HCT116 (cell line): ENCODE data around the gene ADAMTSL2. TPM values are rescaled to one million over a fixed set of nuclear protein-coding genes. Genes with fewer than 3 reads are reported as not detected.

Experiments used
- ATAC-seq: fragments of 200-7000 bp; cut with Tn5 transposase; 2 replicates; pipeline ENCODE4 v1.9.1; 2020; ENCODE audit warnings: mild to moderate bottlenecking, moderate library complexity
- BruUV-seq: library from RNA; stranded (reverse); fragments of 400-500 nt; replicated peaks from 2 replicates; lab custom pipeline; 2021; lab: Mats Ljungman, UMichigan
- CTCF ChIA-PET: fragments of 300-600 bp; sonication (Branson Sonifier 250); formaldehyde crosslinking; loops from one replicate; lab custom pipeline; 2021; ENCODE audit warnings: antibody characterized with exemption; lab: Charles Lee
- POLR2A ChIA-PET: fragments of 300-600, 350-600 bp; sonication (Branson Sonifier 250); formaldehyde crosslinking; loops from one replicate; lab custom pipeline; 2021; ENCODE audit warnings: antibody characterized with exemption; lab: Charles Lee
- RAD21 ChIA-PET, 2 experiments: fragments of 300-600 bp; sonication (Branson Sonifier 250); formaldehyde crosslinking; loops; one replicate each; lab custom pipeline; 2023; ENCODE audit warnings: low total read pairs in 2 of 2; ENCODE audit not compliant: uncharacterized antibody in 2 of 2, unreplicated experiment in 2 of 2, low non-redundant PET in 1 of 2; lab: Charles Lee
- DNase-seq: peaks from one replicate; pipeline ENCODE4 v3.0.0-alpha.2; 2010; ENCODE audit warnings: low read depth, low spot score
- H2AFZ ChIP-seq: fragments of 200-600 bp; shearing (Covaris generic), sonication (generic); 2 replicates; pipeline ENCODE4 v1.6.1; 2017; ENCODE audit warnings: low read depth, mixed run types, mixed read lengths, antibody characterized with exemption, low read length; ENCODE audit not compliant: poor library complexity, severe bottlenecking
- H3K27ac ChIP-seq: 2 replicates; pipeline ENCODE4 v1.5.1; 2012; ENCODE audit warnings: low read depth, low read length
- H3K27me3 ChIP-seq: fragments of 200-600 bp; sonication (generic); 2 replicates; pipeline ENCODE4 v1.6.1; 2016; ENCODE audit warnings: mixed run types, low read length, mixed read lengths; ENCODE audit not compliant: insufficient read depth
- H3K36me3 ChIP-seq, 2 experiments: fragments of 200-500 bp in 1 of 2; fragments of 200-600 bp in 1 of 2; sonication (Bioruptor generic) in 1 of 2; sonication (generic) in 1 of 2; 2 replicates each; pipeline versions ENCODE4 v1.5.1 to v1.6.1; 2014 to 2016; ENCODE audit warnings: low read length in 2 of 2, inconsistent platforms in 1 of 2, mixed read lengths in 1 of 2, mixed run types in 1 of 2; ENCODE audit not compliant: insufficient read depth in 2 of 2, control insufficient read depth in 1 of 2
- H3K4me1 ChIP-seq, 2 experiments: fragments of 200-600 bp in 1 of 2; sonication (generic) in 1 of 2; 2 replicates each; pipeline versions ENCODE4 v1.5.1 to v1.6.1; 2012 to 2017; ENCODE audit warnings: low read length in 2 of 2, inconsistent platforms in 1 of 2, mild to moderate bottlenecking in 1 of 2, mixed read lengths in 1 of 2, mixed run types in 1 of 2, moderate library complexity in 1 of 2; ENCODE audit not compliant: insufficient read depth in 2 of 2, control insufficient read depth in 1 of 2
- H3K4me2 ChIP-seq: fragments of 200-600 bp; sonication (generic); 2 replicates; pipeline ENCODE4 v1.6.1; 2017; ENCODE audit warnings: mixed run types, low read length, mixed read lengths
- H3K4me3 ChIP-seq, 2 experiments: fragments of 200-600 bp in 1 of 2; sonication (generic) in 1 of 2; replicated peaks in 1 of 2; 2 replicates each; pipeline ENCODE4 v1.5.1; 2011 to 2016; ENCODE audit warnings: low read length in 2 of 2, control low read depth in 1 of 2, low read depth in 1 of 2, mild to moderate bottlenecking in 1 of 2, mixed read lengths in 1 of 2, mixed run types in 1 of 2
- H3K79me2 ChIP-seq: fragments of 200-600 bp; sonication (generic); 2 replicates; pipeline ENCODE4 v1.6.1; 2017; ENCODE audit warnings: mild to moderate bottlenecking, mixed run types, low read length, moderate library complexity, mixed read lengths; ENCODE audit not compliant: insufficient read depth
- H3K9ac ChIP-seq: fragments of 200-600 bp; sonication (generic); 2 replicates; pipeline ENCODE4 v1.6.1; 2016; ENCODE audit warnings: low read length, mixed read lengths
- H3K9me2 ChIP-seq: fragments of 200-600 bp; sonication (generic), shearing (Covaris generic); 2 replicates; pipeline ENCODE4 v1.6.1; 2017; ENCODE audit warnings: mixed run types, mild to moderate bottlenecking, moderate library complexity; ENCODE audit not compliant: insufficient read depth
- H3K9me3 ChIP-seq, 2 experiments: fragments of 200-500 bp in 1 of 2; fragments of 200-600 bp in 1 of 2; sonication (Bioruptor generic) in 1 of 2; sonication (generic) in 1 of 2; 2 replicates each; pipeline ENCODE4 v1.6.1; 2014 to 2017; ENCODE audit warnings: low read length in 2 of 2, mixed read lengths in 2 of 2, inconsistent platforms in 1 of 2, low read depth in 1 of 2, mild to moderate bottlenecking in 1 of 2, mixed run types in 1 of 2, moderate library complexity in 1 of 2; ENCODE audit not compliant: control insufficient read depth in 1 of 2, insufficient read depth in 1 of 2
- H4K20me1 ChIP-seq: fragments of 200-600 bp; sonication (generic), shearing (Covaris generic); 2 replicates; pipeline ENCODE4 v1.6.1; 2017; ENCODE audit warnings: mixed run types, mild to moderate bottlenecking, moderate library complexity; ENCODE audit not compliant: insufficient read depth
- CBX3 ChIP-seq: IDR thresholded peaks from 2 replicates; pipeline ENCODE4 v1.6.1; 2012; ENCODE audit warnings: low read depth
- EGR1 ChIP-seq: IDR thresholded peaks from 2 replicates; pipeline ENCODE4 v1.6.1; 2012; ENCODE audit warnings: low read depth
- POLR2AphosphoS5 ChIP-seq: IDR thresholded peaks from 2 replicates; pipeline ENCODE4 v1.6.1; 2011; ENCODE audit warnings: mild to moderate bottlenecking, low read depth, low read length, moderate library complexity
- SP1 ChIP-seq: IDR thresholded peaks from 2 replicates; pipeline ENCODE4 v1.6.1; 2012; ENCODE audit warnings: low read depth
- intact Hi-C: fragments of 100-400 bp; cut with micrococcal nuclease; formaldehyde crosslinking; loops from 2 replicates; pipeline ENCODE4 v1.10.0; 2022
- total RNA-seq: library from RNA; stranded (reverse); gene quantifications from one replicate; pipeline ENCODE4 v1.2.1, GENCODE V29; 2021; ENCODE audit not compliant: unreplicated experiment
- TF ChIP-seq, protein P1 (sequence below): IDR thresholded peaks from 2 replicates; pipeline ENCODE4 v1.6.1; 2012

Gene ADAMTSL2
- total RNA-seq, 1 experiment from 2014 or later: not detected

DNA sequence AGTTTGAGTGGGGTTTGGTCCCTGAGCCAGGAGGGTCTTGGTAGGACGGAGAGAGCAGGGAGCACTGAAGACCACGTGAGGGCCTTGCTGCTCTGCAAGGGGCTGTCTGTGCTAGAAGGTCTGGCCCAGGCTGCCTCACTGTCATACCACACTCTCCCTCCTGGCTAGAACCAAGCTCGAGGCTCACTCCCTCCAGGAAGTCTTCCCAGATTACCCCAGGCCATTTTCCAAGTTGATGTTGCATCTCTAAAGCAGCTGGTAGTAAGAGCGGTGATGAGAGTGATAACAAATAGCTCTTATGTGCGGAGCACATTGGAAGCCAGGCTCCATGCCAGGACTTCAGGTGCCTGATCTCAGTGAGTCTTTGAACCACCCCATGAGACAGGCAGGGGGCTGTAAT lies 16.3 kb upstream of the ADAMTSL2 start:
- Histone ChIP-seq H3K79me2 (no peaks in the 10 kb centered on the region), H3K27me3 (no peaks in the 10 kb centered on the region), H4K20me1 (no peaks in the 10 kb centered on the region), H2AFZ (no peak overlapping the region), H3K9ac (no peak overlapping the region), H3K9me3 (no peaks in the 10 kb centered on the region), H3K4me1 (peaks cover 0 to 12% of the 10 kb centered on the region in 2 experiments; a peak in 2 of 4 replicates), H3K27ac (no peak overlapping the region), H3K4me2 (no peak overlapping the region), H3K9me2 (no peaks in the 10 kb centered on the region), H3K36me3 (no peaks in the 10 kb centered on the region), H3K4me3 (no peak overlapping the region)
- POLR2A ChIA-PET: no interaction called here
- ATAC-seq (no peak), DNase-seq (no peak)
- intact Hi-C loops: no loop called here
- no peak for TF ChIP-seq POLR2AphosphoS5
- RAD21 ChIA-PET: no interaction called here
- no TSS peak for BruUV-seq
- CTCF ChIA-PET: no interaction called here

DNA sequence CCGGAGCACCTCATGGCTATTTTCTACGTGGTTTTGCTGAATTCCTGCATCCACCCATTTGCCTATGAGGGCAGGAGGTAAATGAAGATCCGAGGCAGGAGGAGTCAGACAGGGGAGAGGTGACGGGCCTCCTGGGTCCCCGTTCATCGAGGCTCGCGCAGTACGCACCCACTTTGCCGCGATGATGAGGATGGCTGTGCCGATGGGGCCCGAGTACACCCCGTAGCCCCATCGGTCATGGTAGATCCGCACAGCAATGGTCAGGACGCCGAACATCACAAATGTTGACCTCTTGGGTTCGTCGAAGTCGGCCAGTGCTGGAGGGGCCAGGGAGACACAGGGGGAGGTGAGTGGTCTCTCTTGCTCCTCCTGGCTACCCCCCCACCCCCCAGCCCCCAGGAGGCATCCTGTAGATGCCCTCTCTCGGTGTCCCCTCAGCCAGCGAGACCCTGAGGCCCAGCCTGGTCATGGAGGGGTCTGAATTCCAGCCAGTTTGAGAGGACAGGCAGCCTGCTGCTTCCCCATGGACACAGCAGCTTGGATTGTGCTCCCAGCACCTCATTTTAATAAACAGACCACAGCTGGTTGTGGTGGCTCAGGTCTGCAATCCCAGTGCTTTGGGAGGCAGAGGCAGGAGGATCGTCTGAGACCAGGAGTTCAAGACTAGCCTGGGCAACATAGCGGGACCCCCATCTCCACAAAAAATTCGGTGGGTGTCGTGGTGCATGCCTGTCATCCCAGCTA lies 15.6 kb upstream of the ADAMTSL2 start:
- no peaks in the 10 kb centered on the region for H3K79me2 ChIP-seq
- TF ChIP-seq EGR1: no peak
- no peak for TF ChIP-seq CBX3
- no peak for TF ChIP-seq SP1
- TF ChIP-seq, protein P1, sequence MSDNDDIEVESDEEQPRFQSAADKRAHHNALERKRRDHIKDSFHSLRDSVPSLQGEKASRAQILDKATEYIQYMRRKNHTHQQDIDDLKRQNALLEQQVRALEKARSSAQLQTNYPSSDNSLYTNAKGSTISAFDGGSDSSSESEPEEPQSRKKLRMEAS: no peak
- ATAC-seq: no peak
- no TSS peak for BruUV-seq
- no peaks in the 10 kb centered on the region for H3K9me2 ChIP-seq
- DNase-seq: no peak
- no peak overlapping the region for H2AFZ ChIP-seq
- POLR2A ChIA-PET: no interaction called here
- H3K27me3 ChIP-seq: no peaks in the 10 kb centered on the region
- intact Hi-C loops: no loop called here
- no peaks in the 10 kb centered on the region for H4K20me1 ChIP-seq
- CTCF ChIA-PET: no interaction called here
- RAD21 ChIA-PET: no interaction called here
- no peak overlapping the region for H3K27ac ChIP-seq
- no peak overlapping the region for H3K4me3 ChIP-seq
- no peak overlapping the region for H3K4me2 ChIP-seq
- no peaks in the 10 kb centered on the region for H3K36me3 ChIP-seq
- no peaks in the 10 kb centered on the region for H3K9me3 ChIP-seq
- no peak overlapping the region for H3K9ac ChIP-seq
- peaks cover 0 to 12% of the 10 kb centered on the region in 2 experiments; a peak in 2 of 4 replicates for H3K4me1 ChIP-seq
